Stromal cell of bone marrow (primary cell): ENCODE results near the gene LHFPL2.

ENCODE experiments used
- DNase-seq: peaks from one replicate; pipeline ENCODE4 v3.0.0-alpha.2; 2012; ENCODE audit warnings: low read depth

Gene LHFPL2

DNA sequence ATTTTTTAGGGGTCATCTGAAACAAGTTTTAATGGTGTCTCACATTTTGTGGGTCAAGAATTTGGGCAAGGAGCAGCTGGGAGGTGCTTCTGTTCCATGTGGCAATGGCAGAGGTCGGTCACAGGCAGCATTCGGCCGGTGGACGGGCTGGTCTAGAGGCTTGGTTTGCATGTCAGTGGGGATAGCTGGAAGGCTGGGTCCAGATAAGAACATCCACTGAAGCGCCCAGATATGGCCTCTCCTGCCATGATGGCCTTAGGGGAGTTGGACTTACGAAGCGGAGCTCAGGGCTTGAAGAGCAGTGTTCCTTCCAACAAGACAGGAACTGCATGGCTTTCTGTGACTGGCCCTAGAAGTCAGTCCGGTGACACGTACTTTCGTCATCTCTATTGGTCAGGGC is 30.3 kb downstream of the LHFPL2 start:
- DNase-seq: no peak

DNA sequence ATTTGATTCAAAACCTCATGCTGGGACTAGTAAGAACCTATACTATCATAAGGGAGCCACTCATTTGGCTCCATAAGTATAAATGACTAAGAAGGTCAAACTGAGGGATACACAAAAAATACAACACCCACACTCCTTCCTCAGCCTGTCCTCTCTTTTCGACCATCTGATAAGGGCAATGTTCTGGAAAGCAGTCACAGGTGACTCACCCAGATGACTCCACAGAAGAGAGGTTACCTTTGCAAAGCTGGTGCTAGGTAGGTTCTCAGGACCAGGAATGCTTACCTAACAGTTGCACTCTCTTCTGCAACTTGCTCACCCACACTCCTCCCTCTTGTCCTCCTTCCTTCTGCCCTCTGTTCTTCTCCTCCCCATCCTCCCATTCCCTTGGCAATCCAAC is 32.9 kb downstream of the LHFPL2 start:
- DNase-seq: no peak

DNA sequence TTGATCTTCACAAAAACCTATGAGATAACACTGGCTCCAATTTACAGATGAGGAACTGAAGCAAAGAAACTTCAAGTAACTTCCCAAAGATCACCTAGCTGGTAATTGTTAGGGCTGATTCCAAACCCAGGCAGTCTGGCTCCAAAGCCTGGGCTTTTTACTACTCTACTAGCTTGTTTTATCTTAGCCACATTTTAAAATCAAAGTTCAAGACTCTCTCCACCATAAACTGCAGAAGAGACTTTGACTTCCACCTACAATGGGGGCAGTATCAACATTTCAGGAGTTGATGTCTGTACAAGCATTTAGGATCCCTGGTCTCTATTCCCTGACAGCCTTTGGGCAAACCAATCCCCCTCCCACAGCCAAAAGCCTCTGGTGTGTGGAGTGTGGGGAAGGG is 33.8 kb downstream of the LHFPL2 start:
- no peak for DNase-seq

DNA sequence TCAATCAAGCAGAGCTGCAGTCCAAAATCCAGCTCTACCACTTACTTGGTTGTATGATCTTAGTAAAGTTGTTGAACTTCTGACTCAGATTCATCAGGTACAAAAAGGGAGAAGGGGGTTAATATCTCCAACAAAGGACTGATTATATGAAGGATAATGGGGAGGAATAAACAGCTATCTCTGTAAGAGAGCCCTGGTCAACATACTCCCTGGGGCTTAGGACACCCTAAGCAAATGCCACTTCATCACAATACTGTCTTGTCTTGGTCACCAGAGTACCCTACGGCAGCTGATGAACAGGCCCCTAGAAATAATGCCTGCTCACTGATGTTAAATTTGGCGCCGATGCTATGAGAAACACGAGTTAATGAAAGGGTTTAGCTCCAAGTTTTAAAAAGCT is 34.8 kb downstream of the LHFPL2 start:
- DNase-seq: no peak

DNA sequence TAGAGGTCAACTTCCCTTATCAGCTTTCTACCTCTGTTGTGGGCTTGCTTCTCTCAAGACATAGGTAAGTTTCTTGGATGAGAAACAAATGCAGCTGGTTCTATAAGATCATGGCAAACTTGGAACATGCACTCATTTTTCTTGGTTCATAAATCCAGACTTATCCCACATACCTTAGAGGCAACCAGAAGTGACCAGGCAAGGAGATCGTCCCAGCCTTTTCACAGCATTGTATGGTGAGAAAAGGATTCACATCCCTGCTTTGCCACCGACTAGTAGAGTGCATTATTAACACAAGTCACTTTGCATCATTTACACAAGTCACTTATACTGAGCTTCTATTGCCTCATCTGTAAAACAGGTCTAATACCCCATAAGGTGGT is 35.4 kb downstream of the LHFPL2 start:
- DNase-seq: no peak

DNA sequence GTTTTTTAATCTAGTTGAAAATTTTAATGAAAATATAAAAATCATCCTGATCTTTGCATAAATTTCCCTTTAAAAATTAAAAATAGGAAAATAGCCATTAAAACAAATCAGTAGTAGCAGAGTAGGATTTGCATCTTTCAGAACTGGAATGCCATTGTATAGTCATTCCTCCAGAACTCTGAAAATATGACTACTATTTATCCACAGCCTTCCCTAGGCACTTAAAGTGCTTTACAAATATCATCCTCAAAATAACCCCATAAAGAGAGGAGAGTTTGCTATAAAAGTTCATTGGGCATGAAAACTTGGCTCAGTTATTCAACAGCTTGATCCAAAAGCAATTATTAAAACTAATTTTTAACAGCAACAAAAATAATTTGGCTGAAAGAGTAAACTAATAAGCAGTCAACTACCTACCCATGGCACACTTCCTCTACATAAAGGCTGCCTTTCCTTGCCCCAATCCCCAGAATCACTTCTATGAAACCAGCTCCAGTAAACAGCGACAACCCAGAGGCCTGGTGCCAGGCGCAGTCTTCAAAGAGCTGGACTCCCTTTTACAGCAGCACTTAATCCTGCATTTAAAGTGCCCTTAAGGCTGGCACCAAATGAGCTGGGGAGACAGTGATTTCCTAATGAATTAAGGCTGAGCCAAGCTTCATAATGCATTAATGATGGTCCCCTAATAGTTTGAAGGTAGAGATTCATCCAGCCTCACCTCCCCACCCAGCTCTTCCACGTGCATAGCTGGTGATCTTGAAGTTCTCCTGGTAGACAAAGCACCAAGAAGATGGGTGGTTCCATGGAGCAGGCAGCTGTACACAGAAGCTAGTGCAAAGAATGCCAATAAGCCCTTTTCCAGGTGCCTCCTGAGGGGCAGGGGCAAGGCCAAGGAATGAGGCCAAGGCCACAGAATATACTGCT is 36.1 kb downstream of the LHFPL2 start:
- DNase-seq: no peak

DNA sequence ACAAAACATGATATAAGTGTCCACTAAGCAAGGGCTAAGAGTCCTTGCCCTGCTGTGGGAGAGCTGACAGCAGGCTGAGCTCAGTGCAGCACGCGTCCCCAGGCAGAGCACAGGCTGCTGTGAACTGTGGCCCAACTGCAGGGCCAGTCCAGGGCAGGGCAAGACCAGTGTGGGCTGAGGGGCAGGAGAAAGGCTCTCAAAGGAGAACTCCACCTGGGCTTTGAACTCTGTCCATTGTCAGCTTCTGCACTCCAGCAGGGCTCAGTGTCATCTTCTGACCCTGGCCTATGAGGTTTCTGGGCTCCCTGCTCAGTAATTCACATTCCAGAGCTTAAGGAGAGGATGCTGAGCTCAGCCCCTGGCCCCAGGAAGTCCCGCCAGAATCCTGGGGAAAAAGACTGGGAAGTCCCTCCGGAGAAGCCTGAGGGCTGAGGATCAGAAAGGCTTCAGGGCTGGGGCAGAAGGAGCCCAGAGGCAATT is 37.4 kb downstream of the LHFPL2 start:
- DNase-seq: no peak

DNA sequence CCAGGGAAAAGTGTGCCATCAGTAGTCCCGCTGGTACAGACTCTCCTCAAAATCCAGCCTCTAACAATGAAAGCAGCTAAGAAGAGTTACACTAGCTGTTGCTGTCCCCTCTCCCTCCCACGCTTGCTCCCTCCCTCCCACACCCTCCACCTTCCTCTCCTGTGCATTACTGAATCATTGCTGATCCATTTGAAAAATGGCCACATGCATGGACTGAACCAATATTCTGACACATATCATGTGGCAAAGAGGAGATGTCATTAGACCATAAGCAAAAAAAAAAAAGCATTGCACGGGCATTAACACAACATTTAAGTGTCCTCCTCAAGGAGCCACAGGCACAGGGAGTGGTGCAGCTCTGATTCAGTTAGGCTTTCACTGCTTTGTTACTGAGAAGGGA is 37.9 kb downstream of the LHFPL2 start:
- no peak for DNase-seq

DNA sequence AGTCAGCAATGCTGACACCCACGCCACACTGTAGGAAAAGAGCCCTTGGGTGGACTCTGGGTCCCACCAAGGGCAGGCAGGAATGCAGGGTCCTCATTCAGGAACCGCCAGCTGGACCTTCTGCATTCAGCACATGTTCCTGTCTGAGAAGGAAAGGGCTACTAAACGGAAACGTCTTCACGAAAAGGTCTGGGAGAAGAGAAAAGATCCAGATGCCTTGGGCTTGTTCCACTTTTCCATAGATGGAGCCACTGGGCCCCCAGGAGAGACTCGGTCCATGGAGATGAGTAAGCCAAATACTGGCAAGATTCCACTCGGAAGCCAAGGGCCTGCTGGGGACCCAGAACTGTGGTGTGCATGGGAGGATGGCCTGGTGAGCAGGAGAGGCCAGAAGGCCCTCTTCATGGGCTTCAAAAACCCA is 38.4 kb downstream of the LHFPL2 start:
- DNase-seq: peak; percentile 47

DNA sequence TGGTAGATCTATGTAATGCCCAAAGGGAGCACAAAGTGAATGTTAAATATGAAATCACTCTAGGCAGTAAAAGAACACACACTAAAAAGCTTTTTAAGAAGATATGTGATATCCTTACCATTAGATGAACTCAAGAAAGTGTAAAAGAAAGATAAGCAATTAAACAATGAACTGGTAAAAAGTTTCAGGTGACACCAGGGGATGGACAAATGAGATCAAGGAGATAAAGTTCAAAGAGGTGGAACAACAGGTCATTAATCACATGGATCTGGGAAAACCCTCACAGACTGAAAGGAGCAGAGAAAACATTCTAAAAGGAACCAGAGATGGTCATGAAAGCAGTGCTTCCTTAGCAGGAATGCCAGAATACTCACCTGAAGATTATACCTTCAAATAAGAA is 40.7 kb downstream of the LHFPL2 start:
- no peak for DNase-seq

DNA sequence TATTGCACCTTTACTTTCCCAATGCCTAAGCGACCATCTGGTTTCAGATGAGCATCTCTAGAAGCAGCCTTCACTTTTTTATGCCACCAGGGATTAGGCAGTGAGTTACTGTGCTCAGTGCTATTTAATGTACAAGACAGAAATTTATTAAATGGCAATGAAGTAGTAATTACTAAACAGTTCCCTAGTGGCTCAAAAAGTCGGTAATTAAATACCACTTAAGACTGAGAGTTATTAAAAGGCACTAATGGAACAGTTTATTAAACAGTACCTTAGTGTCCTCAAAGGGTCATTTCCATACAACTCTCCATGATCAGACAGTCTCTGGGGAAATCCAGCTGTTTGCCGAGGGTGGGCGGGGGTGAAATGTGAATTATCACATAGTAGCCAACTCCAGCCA is 42.3 kb downstream of the LHFPL2 start:
- DNase-seq: no peak

DNA sequence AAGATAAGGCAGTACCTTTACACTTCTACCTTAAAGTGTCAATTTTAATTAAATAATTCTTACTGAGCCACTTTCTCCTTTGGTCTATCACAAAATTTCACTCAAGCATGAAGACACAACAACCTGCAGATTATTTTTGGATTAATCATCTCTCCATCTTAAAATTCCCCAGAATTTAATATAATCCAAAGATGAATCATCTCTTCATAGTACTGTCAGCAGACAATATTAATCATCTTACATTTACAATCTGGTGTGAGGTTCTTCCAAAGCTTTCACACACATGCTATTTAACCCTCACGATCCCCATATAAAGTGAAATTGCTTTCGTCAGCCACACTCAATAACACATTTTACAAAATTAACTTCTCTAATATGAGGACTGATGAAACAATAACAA is 43.0 kb downstream of the LHFPL2 start:
- DNase-seq: no peak

DNA sequence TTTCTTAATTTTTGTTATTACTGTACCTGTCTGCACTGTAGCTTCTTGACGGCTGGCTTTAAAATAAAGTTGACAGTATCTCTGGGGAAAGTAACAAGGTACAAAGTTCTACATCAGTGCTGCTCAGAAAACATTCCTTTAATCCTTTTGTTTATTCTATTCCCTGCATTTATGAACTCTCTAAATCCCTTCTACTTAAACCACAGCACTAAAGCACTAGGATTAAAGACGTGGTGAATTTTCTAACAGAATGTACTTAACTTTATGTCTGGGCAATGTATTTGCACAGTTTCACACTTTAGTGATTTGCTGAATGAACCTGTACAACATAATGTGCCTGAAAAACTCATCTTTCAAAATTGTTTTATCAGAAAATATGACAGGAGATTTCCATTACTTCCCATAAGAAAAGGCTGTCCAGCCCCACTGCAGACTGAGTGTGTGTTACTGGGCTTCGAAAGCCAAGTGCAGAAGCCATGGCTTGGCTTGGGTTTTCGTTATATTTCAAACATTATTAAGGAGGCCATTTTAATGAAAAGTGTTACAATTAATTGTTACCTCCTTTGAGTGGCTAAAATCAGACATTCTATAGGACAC is 43.8 kb downstream of the LHFPL2 start:
- DNase-seq: no peak

DNA sequence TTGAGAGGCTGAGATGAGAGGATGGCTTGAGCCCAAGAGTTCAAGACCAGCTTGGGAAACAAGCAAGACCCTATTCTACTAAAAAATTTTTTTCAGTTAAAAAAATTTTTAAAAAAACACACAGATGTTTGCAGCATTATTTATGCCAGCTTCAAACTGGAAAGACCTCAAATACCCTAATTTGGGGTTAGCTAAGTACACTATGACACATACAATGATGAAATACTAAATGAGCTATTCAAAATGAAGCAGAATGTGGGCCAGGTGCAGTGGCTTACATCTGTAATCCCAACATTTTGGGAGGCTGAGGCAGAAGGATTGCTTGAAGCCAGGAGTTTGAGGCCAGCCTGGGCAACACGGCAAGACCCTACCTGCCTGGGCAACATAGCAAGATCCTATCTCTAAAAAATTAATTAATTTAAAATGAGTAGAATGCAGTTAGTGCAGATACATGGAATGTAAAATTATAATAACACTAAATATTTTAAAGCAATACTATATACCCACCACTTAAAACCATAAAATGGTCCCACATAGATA is 44.9 kb downstream of the LHFPL2 start:
- no peak for DNase-seq

DNA sequence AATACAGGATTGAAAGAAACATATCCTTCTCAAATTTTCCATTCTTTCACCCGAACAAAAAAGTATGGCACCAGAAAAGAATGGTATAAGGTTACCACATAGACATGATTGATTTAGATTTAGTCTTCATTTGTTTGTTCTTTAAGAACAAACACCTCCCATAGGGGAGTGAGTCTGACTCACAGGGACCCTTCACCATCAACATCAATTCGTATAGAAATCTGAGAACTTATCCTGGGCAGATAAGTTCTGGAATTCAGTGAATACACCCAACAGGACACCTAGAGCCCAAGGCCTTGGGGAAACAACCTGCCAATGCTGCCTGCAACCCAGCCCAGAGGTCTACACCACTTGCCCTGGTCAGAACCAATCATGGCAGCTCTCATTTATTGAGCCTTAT is 46.2 kb downstream of the LHFPL2 start:
- no peak for DNase-seq

DNA sequence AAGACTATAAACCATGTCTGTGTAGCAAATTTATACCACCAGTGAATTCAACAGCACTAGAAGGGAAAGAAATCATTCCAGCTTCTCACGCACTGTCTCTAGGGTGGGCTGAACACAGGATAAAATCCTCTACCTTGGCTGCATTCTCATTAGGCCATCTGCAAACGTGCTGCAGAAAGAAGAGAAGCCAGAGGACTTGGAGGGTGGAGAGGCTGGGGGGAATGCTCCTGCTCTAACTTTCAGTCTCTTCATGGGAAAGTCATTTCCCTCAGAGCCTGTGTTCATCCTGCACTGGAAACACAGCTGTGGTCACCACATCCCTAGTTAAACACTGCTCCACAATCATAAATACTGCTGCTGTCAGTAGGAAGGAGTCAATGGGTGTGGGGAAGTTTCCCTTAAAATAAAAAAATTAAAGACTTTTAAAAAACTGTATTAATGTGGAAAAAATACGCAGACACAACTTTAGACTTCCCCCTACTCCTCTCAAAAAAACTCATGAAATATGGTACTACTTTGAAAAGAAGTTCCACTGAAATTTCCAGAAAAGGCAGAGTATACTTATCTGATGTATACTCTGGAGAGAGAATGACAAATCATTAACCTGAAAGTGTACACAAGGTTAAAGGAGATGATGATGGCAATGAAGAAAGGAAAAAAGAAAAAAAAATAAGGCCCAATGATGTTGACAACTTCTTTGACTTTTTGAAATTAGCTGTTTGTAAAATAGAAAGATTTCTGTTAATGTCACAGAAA is 46.8 kb downstream of the LHFPL2 start:
- no peak for DNase-seq

DNA sequence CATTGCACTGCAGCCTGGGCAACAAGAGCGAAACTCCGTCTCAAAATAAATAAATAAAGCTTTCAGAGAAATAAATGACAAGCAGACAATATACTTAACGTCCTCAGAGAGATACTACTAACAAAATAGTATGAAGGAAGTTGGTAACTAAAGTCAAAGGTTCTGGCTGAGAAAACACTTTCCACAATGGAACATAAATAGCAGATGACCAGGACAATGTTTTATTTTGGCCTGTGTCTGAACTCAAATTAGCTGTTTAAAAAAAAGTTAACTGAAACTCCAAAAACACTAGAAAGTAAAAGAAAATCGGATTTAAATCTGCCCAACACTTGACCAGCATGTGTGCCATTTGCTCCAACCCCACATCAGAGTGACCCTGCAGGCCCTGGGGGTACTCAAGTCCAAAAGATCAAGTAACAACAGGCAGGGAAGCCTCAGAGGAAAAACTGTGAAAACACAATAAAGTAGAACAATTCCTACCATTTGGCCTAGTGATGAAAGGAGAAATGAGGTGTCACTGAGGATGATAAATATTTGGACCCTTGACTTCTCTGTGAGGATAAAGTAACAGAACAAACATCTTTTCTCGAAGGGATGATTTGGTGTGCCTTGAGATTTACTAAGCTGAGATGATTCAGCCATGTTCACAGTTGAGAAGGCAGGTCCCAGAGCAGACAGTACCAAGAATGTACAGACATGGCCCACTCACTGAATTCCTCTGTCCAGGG is 47.7 kb downstream of the LHFPL2 start:
- no peak for DNase-seq

DNA sequence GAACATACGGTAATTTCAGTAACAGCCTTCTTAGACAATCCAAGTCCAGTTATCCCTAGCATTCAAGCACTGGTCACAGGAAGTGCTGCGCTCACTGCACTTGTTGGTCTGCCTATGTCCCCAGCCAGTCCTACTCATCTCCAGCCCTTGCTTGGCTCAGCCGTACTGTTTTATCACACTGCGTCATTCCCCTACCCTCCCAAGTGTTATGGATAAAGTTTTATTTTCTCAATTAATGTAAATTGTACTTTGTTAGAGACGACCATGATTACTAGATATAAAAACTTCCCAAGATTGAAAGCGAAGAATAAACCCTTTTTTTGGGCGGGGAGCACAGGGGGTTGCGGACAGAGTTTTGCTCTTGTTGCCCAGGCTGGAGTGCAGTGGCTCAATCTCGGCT is 49.6 kb downstream of the LHFPL2 start:
- DNase-seq: no peak

DNA sequence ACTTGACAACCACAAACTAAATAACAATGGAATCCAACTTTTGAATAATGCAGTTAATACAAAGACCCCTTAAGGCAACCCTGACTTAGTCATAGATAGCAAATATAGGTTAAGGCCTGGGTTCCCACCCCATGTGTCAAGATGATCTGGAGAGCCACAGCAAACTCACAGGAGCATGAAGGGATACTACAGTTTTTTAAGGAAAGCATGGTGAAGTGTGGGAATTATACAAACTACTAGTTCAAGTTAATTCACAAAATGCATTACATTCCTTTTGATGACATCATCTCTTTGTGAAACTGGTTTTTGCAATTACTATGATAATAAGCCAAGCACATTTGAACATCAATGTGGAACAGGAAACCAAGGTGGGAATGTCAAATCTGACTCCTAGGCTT is 50.6 kb downstream of the LHFPL2 start:
- no peak for DNase-seq

DNA sequence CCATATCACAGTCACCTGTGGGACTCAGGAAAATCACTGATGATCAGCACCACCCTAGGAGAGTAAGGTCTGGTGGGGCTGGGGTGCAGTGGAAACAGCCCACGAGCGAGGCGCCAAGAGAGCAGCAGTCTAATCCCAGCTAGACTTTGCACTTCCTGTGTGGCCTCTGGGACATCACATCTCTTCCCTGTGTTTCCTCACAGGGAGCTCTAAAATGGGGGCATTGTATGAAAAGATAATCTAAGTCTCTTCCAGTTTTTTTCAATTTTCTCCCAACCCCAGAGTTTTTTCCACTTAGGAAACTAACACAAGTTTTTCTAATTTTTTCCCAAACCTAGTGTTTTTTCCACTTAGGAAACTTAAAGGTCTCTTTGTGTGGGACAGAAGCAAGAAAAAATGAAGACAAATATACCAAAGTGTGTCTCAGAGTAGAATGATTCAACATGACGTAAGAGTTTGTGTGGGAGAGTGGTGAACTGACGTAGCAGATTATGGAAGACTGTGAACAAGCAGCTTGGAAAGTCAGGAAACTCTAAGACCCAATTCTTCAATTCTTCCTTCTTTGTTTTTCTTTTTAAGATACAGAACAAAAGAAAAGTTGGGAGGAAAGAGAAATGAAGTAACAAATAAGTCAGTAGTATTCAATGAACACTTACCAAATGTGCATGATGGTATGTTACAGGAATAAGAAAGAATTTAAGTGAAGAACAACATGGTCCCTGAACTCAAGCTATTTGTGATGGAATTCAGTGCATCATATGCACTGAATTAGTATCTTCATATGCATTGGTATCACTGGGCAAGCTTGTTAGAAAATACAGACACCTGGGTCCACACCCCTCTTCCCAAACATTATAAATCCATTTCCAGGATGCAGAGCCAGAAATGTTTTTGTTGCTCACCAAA is 51.3 kb downstream of the LHFPL2 start:
- peak; percentile 83 for DNase-seq

DNA sequence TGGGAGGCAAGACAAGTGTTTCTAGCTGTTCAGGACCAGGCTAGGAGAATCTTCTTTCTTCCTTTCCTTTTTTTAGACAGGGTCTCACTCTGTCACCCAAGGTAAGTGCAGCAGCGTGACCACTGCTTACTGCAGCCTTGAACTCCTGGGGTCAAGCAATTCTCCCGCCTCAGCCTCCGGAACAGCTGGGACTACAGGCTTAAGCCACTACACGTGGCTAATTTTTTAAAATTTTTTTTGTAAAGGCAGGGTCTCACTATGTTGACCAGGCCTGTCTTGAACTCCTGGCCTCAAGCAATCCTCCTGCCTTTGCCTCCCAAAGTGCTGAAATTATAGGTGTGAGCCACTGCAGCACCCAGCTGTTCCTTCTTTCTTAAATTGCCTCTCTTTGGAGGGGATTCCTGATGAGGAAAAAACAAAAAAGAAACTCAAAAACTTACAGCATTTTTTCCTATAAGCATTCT is 53.1 kb downstream of the LHFPL2 start:
- no peak for DNase-seq
